H1 (cell line): ENCODE data around the gene TNKS2. TPM values are rescaled to one million over a fixed set of nuclear protein-coding genes. Genes with fewer than 3 reads are reported as not detected.

ENCODE experiments used
- CTCF ChIA-PET: fragments of 300-600 bp; sonication (Branson Sonifier 250); formaldehyde crosslinking; loops from one replicate; lab custom pipeline; 2021; ENCODE audit not compliant: partially characterized antibody; lab: Charles Lee
- POLR2A ChIA-PET: fragments of 300-600 bp; sonication (Branson Sonifier 250); formaldehyde crosslinking; loops from one replicate; lab custom pipeline; 2021; ENCODE audit warnings: inconsistent platforms; ENCODE audit not compliant: partially characterized antibody; lab: Charles Lee
- DNase-seq, 2 experiments: peaks; one replicate each; pipeline versions ENCODE4 v3.0.0 to v3.0.0-alpha.2; 2010 to 2022; ENCODE audit warnings: low spot score in 2 of 2, low read depth in 1 of 2, mixed read lengths in 1 of 2
- FAIRE-seq: peaks from 2 replicates; lab custom pipeline; 2011; peaks lifted over from hg19 to GRCh38; lab: Jason Lieb, UNC
- H2AFZ ChIP-seq: 2 replicates; pipeline ENCODE4 v1.8.1; 2012; ENCODE audit warnings: low read length, inconsistent platforms
- H2AK5ac ChIP-seq: 2 replicates; pipeline ENCODE4 v1.6.1; 2013; ENCODE audit warnings: low read depth, low read length
- H2BK120ac ChIP-seq: replicated peaks from 2 replicates; pipeline ENCODE3; 2013; ENCODE audit warnings: low read depth, low read length, inconsistent platforms
- H2BK12ac ChIP-seq: 2 replicates; pipeline ENCODE4 v1.6.1; 2013; ENCODE audit warnings: low read depth, low read length
- H2BK15ac ChIP-seq: 2 replicates; pipeline ENCODE4 v1.6.1; 2013; ENCODE audit warnings: low read length
- H2BK20ac ChIP-seq: 2 replicates; pipeline ENCODE4 v1.6.1; 2013; ENCODE audit warnings: low read length
- H2BK5ac ChIP-seq: 2 replicates; pipeline ENCODE4 v1.6.1; 2013; ENCODE audit warnings: low read depth, low read length
- H3K14ac ChIP-seq: 2 replicates; pipeline ENCODE4 v1.6.1; 2013; ENCODE audit warnings: inconsistent platforms; ENCODE audit not compliant: insufficient read length
- H3K18ac ChIP-seq: 2 replicates; pipeline ENCODE4 v1.6.1; 2013; ENCODE audit warnings: low read length; ENCODE audit errors: extremely low read depth
- H3K23ac ChIP-seq: 2 replicates; pipeline ENCODE4 v1.6.1; 2013; ENCODE audit warnings: inconsistent platforms; ENCODE audit not compliant: insufficient read length
- H3K23me2 ChIP-seq: 2 replicates; pipeline ENCODE4 v1.6.1; 2013; ENCODE audit warnings: low read depth, low read length
- H3K27ac ChIP-seq: 2 replicates; pipeline ENCODE4 v1.6.1; 2011; ENCODE audit warnings: low read depth, low read length, inconsistent platforms
- H3K27me3 ChIP-seq, 4 experiments: replicated peaks in 1 of 4; 1 replicate in 1 of 4; 2 replicates in 3 of 4; pipeline versions ENCODE4 v1.6.1 to v1.8.1; 2011 to 2013; ENCODE audit warnings: low read length in 3 of 4, mild to moderate bottlenecking in 3 of 4, inconsistent platforms in 2 of 4, mixed read lengths in 2 of 4, moderate library complexity in 1 of 4; ENCODE audit not compliant: control insufficient read depth in 3 of 4, insufficient read depth in 3 of 4; ENCODE audit errors: extremely low read depth in 1 of 4
- H3K36me3 ChIP-seq, 4 experiments: 2 replicates each; pipeline versions ENCODE4 v1.6.1 to v1.8.1; 2011 to 2013; ENCODE audit warnings: mild to moderate bottlenecking in 4 of 4, low read length in 3 of 4, moderate library complexity in 2 of 4, control low read depth in 1 of 4, inconsistent platforms in 1 of 4; ENCODE audit not compliant: insufficient read depth in 4 of 4, control insufficient read depth in 2 of 4
- H3K4ac ChIP-seq: replicated peaks from 2 replicates; pipeline ENCODE3; 2013; ENCODE audit warnings: low read length, low read depth, mixed read lengths, inconsistent platforms; ENCODE audit not compliant: insufficient read length
- H3K4me1 ChIP-seq, 4 experiments: replicated peaks in 1 of 4; 1 replicate in 1 of 4; 2 replicates in 3 of 4; pipeline versions ENCODE4 v1.6.1 to v1.8.1; 2011 to 2013; ENCODE audit warnings: low read length in 3 of 4, inconsistent platforms in 2 of 4, mixed read lengths in 1 of 4; ENCODE audit not compliant: insufficient read depth in 4 of 4, control insufficient read depth in 3 of 4
- H3K4me2 ChIP-seq, 2 experiments: 2 replicates each; pipeline versions ENCODE4 v1.6.1 to v1.8.1; 2011 to 2013; ENCODE audit warnings: low read depth in 2 of 2, low read length in 2 of 2, control low read depth in 1 of 2, inconsistent platforms in 1 of 2, mild to moderate bottlenecking in 1 of 2; ENCODE audit not compliant: insufficient read depth in 1 of 2
- H3K4me3 ChIP-seq, 4 experiments: fragments of 200-600, 300-600 bp in 1 of 4; sonication (generic), shearing (Covaris generic), sonication (Bioruptor Twin) in 1 of 4; 2 replicates each; pipeline versions ENCODE4 v1.5.1 to v1.8.1; 2011 to 2016; ENCODE audit warnings: low read length in 4 of 4, low read depth in 3 of 4, control low read depth in 2 of 4, inconsistent platforms in 2 of 4, mild to moderate bottlenecking in 2 of 4, mixed read lengths in 1 of 4, moderate library complexity in 1 of 4; ENCODE audit not compliant: insufficient read depth in 2 of 4; ENCODE audit errors: extremely low read depth in 1 of 4
- H3K56ac ChIP-seq: replicated peaks from 2 replicates; pipeline ENCODE3; 2013; ENCODE audit warnings: low read depth, mild to moderate bottlenecking, mixed read lengths, low read length, inconsistent platforms; ENCODE audit not compliant: insufficient read length
- H3K79me1 ChIP-seq: 2 replicates; pipeline ENCODE4 v1.6.1; 2013; ENCODE audit warnings: low read depth, low read length, control low read depth
- H3K79me2 ChIP-seq, 2 experiments: 2 replicates each; pipeline versions ENCODE4 v1.6.1 to v1.8.1; 2012 to 2013; ENCODE audit warnings: low read length in 2 of 2, mild to moderate bottlenecking in 2 of 2, inconsistent platforms in 1 of 2; ENCODE audit not compliant: insufficient read depth in 2 of 2, control insufficient read depth in 1 of 2
- H3K9ac ChIP-seq, 4 experiments: replicated peaks in 1 of 4; 1 replicate in 1 of 4; 2 replicates in 3 of 4; pipeline versions ENCODE4 v1.6.1 to v1.8.1; 2011 to 2013; ENCODE audit warnings: low read depth in 3 of 4, low read length in 3 of 4, control low read depth in 2 of 4, mild to moderate bottlenecking in 2 of 4, moderate library complexity in 2 of 4, inconsistent platforms in 1 of 4; ENCODE audit errors: extremely low read depth in 1 of 4
- H3K9me3 ChIP-seq, 2 experiments: 2 replicates each; pipeline versions ENCODE4 v1.6.1 to v1.8.1; 2012 to 2013; ENCODE audit warnings: mild to moderate bottlenecking in 2 of 2, moderate library complexity in 2 of 2, control low read depth in 1 of 2, inconsistent platforms in 1 of 2, low read depth in 1 of 2, low read length in 1 of 2, mixed read lengths in 1 of 2; ENCODE audit not compliant: insufficient read depth in 2 of 2
- H4K20me1 ChIP-seq, 2 experiments: replicated peaks in 1 of 2; 2 replicates each; pipeline versions ENCODE3 to v1.8.1; 2011 to 2013; ENCODE audit warnings: inconsistent platforms in 2 of 2, low read length in 2 of 2, mild to moderate bottlenecking in 1 of 2; ENCODE audit not compliant: insufficient read depth in 2 of 2, control insufficient read depth in 1 of 2
- H4K5ac ChIP-seq: 2 replicates; pipeline ENCODE4 v1.6.1; 2013; ENCODE audit warnings: low read length, low read depth, mixed read lengths, inconsistent platforms; ENCODE audit not compliant: insufficient read length
- H4K8ac ChIP-seq: 2 replicates; pipeline ENCODE4 v1.8.0; 2013; ENCODE audit warnings: mild to moderate bottlenecking, moderate library complexity, low read length, inconsistent platforms; ENCODE audit not compliant: insufficient read depth; ENCODE audit errors: extremely low read depth
- H4K91ac ChIP-seq: replicated peaks from 2 replicates; pipeline ENCODE3; 2013; ENCODE audit warnings: low read length, mixed read lengths, inconsistent platforms; ENCODE audit not compliant: insufficient read length
- ATF3 ChIP-seq: IDR thresholded peaks from 2 replicates; pipeline ENCODE4 v1.6.1; 2011; ENCODE audit warnings: low read depth, mild to moderate bottlenecking, low read length; ENCODE audit not compliant: insufficient read depth
- BCL11A ChIP-seq, 2 experiments: IDR thresholded peaks; one replicate each; pipeline ENCODE4 v1.6.1; 2011; ENCODE audit warnings: low read depth in 2 of 2, low read length in 2 of 2, mild to moderate bottlenecking in 2 of 2
- CREB1 ChIP-seq: IDR thresholded peaks from 2 replicates; pipeline ENCODE4 v1.6.1; 2012; ENCODE audit warnings: inconsistent platforms
- GTF2F1 ChIP-seq: IDR thresholded peaks from 2 replicates; pipeline ENCODE4 v1.6.1; 2012; ENCODE audit warnings: low read depth, low read length, improper control_type of control experiment, borderline replicate concordance
- KDM5A ChIP-seq: fragments of 200-600 bp; IDR thresholded peaks from 2 replicates; pipeline ENCODE4 v1.7.1; 2012; ENCODE audit warnings: mild to moderate bottlenecking, low read length, inconsistent platforms, mixed read lengths
- MAX ChIP-seq: IDR thresholded peaks from 2 replicates; pipeline ENCODE4 v1.6.1; 2012; ENCODE audit warnings: inconsistent platforms
- RAD21 ChIP-seq, 2 experiments: IDR thresholded peaks in 1 of 2; conservative IDR thresholded peaks in 1 of 2; 2 replicates each; pipeline ENCODE4 v1.6.1; 2011; ENCODE audit warnings: low read depth in 2 of 2, low read length in 2 of 2, improper control_type of control experiment in 1 of 2, inconsistent platforms in 1 of 2, mild to moderate bottlenecking in 1 of 2, moderate library complexity in 1 of 2
- RBBP5 ChIP-seq: IDR thresholded peaks from 2 replicates; pipeline ENCODE4 v1.7.1; 2012; ENCODE audit warnings: low read depth, mild to moderate bottlenecking, inconsistent platforms, low read length, moderate library complexity, borderline replicate concordance
- RXRA ChIP-seq: IDR thresholded peaks from 2 replicates; pipeline ENCODE4 v1.6.1; 2011; ENCODE audit warnings: low read depth, mild to moderate bottlenecking, low read length, moderate library complexity; ENCODE audit not compliant: insufficient read depth
- SIRT6 ChIP-seq: IDR thresholded peaks from one replicate; pipeline ENCODE4 v1.7.1; 2012; ENCODE audit warnings: low read length, inconsistent platforms
- WGBS, 2 experiments: shearing (Covaris generic) in 1 of 2; methylation state at CpG; one replicate each; pipeline versions ENCODE4 v1.1.6 to v1.1.7; 2013 to 2015; ENCODE audit warnings: low lambda C conversion rate in 2 of 2, mixed read lengths in 2 of 2, inconsistent platforms in 1 of 2, low coverage in 1 of 2, missing lambda C conversion rate in 1 of 2; ENCODE audit not compliant: insufficient replicate concordance in 2 of 2, insufficient coverage in 1 of 2, insufficient read length in 1 of 2; ENCODE audit errors: extremely low coverage in 1 of 2, missing lambda C conversion rate in 1 of 2; 5-methylcytosine and 5-hydroxymethylcytosine counted together
- polyA plus RNA-seq, 7 experiments: library from polyadenylated mRNA; depleted of rRNA in 3 of 7; stranded (reverse) in 5 of 7; unstranded in 2 of 7; fragments of >200 nt in 5 of 7; fragments of 200-250 nt in 2 of 7; gene quantifications; 1 replicate in 5 of 7; 2 replicates in 1 of 7; 4 replicates in 1 of 7; pipeline versions ENCODE4 v1.2.1 to v1.2.3, GENCODE V29; 2011 to 2013; ENCODE audit warnings: missing spikeins in 2 of 7, mixed read lengths in 2 of 7
- total RNA-seq: library from RNA; stranded (reverse); fragmentation: NEBNext Ultra II Directional; extraction: Animal tissue kit (Norgen Biotek cat#: 25700); gene quantifications from 2 replicates; pipeline ENCODE4 v1.2.1, GENCODE V29; 2021

TNKS2 gene
- total and polyA plus RNA-seq, 2 of the 8 experiments (the other 6 are each of a cell fraction or from before 2014, with no cell fraction given) = 23.3 to 73.6 TPM

GRCh38 chr10:91887272-91888076 is 89.2 kb downstream of the TNKS2 start:
- peak overlapping the region; percentile 64 to 75 for H3K4me2 ChIP-seq
- 0 out of 2 replicates have a peak overlapping the region, but pooled peaks have one; percentile 71 for H2AK5ac ChIP-seq
- WGBS, 2 experiments = 3% methylated on average over 59 of the region's 59 CpGs; no CpG with 5 or more reads in 1 of the 2 experiments
- no peak overlapping the region for H2AFZ ChIP-seq
- peak overlapping the region; percentile 74 for H3K27ac ChIP-seq
- H4K91ac ChIP-seq = peak overlapping the region; percentile 99
- POLR2A ChIA-PET = interaction anchor here (0.6 to 3.3 kb wide), 18 partner anchors 10 to 91 kb away, joined by 3 to 26 read pairs (median 4); partner anchors contain the start of genes BTAF1, FGFBP3 and TNKS2
- peak overlapping the region; percentile 100 for H2BK120ac ChIP-seq
- peak overlapping the region; percentile 92 for H3K14ac ChIP-seq
- peak overlapping the region; percentile 57 for H3K56ac ChIP-seq
- H3K9ac ChIP-seq = peak overlapping the region in 3 of 4 experiments; percentile 46 to 47 (median 47); a peak in 6 of 7 replicates
- no peaks in the 10 kb centered on the region for H3K36me3 ChIP-seq
- FAIRE-seq = peak; percentile 28
- H4K5ac ChIP-seq = peak overlapping the region; percentile 98
- DNase-seq = peak; percentile 89 to 90
- H3K9me3 ChIP-seq = no peaks in the 10 kb centered on the region
- peak overlapping the region; percentile 93 for H2BK12ac ChIP-seq
- peak overlapping the region; percentile 84; the same call in 1 of the 2 replicates for H4K8ac ChIP-seq
- no peak overlapping the region for H2BK15ac ChIP-seq
- H3K23me2 ChIP-seq = no peaks in the 10 kb centered on the region
- H3K23ac ChIP-seq = no peak overlapping the region
- H3K79me1 ChIP-seq = no peaks in the 10 kb centered on the region
- H3K4me1 ChIP-seq = peaks cover 11 to 31% (median 23%) of the 10 kb centered on the region in 4 experiments
- CTCF ChIA-PET = interaction anchor here (1.0 to 2.2 kb wide), 6 partner anchors 12 to 687 kb away, joined by 3 to 7 read pairs (median 4); partner anchors contain the start of genes FGFBP3 and IDE
- peak overlapping the region; percentile 15 for H3K4ac ChIP-seq
- H3K4me3 ChIP-seq = peak overlapping the region; percentile 18 to 48 (median 27); a peak in 5 of 8 replicates
- H3K27me3 ChIP-seq = no peaks in the 10 kb centered on the region
- H3K79me2 ChIP-seq = no peaks in the 10 kb centered on the region
- peak overlapping the region; percentile 99; the same call in 1 of the 2 replicates for H2BK20ac ChIP-seq
- H2BK5ac ChIP-seq = peak overlapping the region; percentile 96
- peak overlapping the region; percentile 98 for H3K18ac ChIP-seq
- H4K20me1 ChIP-seq = no peaks in the 10 kb centered on the region
- no peak for TF ChIP-seq KDM5A
- TF ChIP-seq CREB1 = peak; percentile 57; the same call in 1 of the 2 replicates
- TF ChIP-seq GTF2F1 = no peak
- TF ChIP-seq MAX = peak; percentile 85
- TF ChIP-seq ATF3 = no peak
- no peak for TF ChIP-seq BCL11A (IDR thresholded peaks at IDR 0.05; ENCODE audit: low read depth in 2 of 2, low read length in 2 of 2)
- TF ChIP-seq RXRA = 0 out of 2 replicates have a peak, but pooled peaks have one; percentile 45
- peak; percentile 84; the same call in 1 of the 2 replicates for TF ChIP-seq RBBP5
- TF ChIP-seq RAD21 (IDR thresholded peaks at IDR 0.05 in 1 of 2, conservative IDR thresholded peaks at IDR 0.05 in 1 of 2; ENCODE audit: low read depth in 2 of 2, low read length in 2 of 2) = no peak
- no peak for TF ChIP-seq SIRT6
